Left renal cortex interstitium (tissue), 4 donors: ENCODE data around the gene ICE1. TPM values are rescaled to one million over a fixed set of nuclear protein-coding genes. Genes with fewer than 3 reads are reported as not detected.
"Not testable (repeated sequence)": the region's sequence is repeated elsewhere in the genome, so short reads cannot be mapped to it uniquely, and the experiment has no call there.

Experiments
- DNase-seq, 4 donors: peaks; one replicate each; pipeline ENCODE4 v3.0.0-alpha.2; 2013; ENCODE audit warnings: low read depth in 4 of 4, low spot score in 2 of 4, missing footprints in 1 of 4
- polyA plus RNA-seq, 4 donors: library from polyadenylated mRNA; unstranded; fragments of 120-200 nt; gene quantifications; one replicate each; pipeline ENCODE4 v1.2.1, GENCODE V29; 2013; ENCODE audit not compliant: insufficient read length in 4 of 4

Gene ICE1
- polyA plus RNA-seq, 4 donors, result 33.6 to 38.2 (median 36.8) TPM

GRCh38 chr5:5487585-5488360, 65.3 kb downstream of the ICE1 start:
- no peak for DNase-seq

GRCh38 chr5:5490774-5491347, 68.4 kb downstream of the ICE1 start:
- no peak for DNase-seq

- peak in 2 of 4 donors; percentile 19 to 45 for DNase-seq
Observed at GRCh38 chr5:5492087-5492933, 69.8 kb downstream of the ICE1 start.

- not testable (repeated sequence) for DNase-seq
Observed at GRCh38 chr5:5492934-5493271, 70.4 kb downstream of the ICE1 start.

GRCh38 chr5:5494489-5495402, 72.3 kb downstream of the ICE1 start:
- DNase-seq, result peak in 1 of 4 donors; percentile 23

GRCh38 chr5:5497152-5497788, 74.8 kb downstream of the ICE1 start:
- DNase-seq, result peak in 2 of 4 donors; percentile 31 to 52

- no peak for DNase-seq
Observed at GRCh38 chr5:5499442-5499841, 77.0 kb downstream of the ICE1 start.

- DNase-seq, result no peak
Observed at GRCh38 chr5:5504325-5504724, 81.8 kb downstream of the ICE1 start.

GRCh38 chr5:5505815-5506214, 83.3 kb downstream of the ICE1 start:
- no peak for DNase-seq

GRCh38 chr5:5508391-5508790, 85.9 kb downstream of the ICE1 start:
- DNase-seq, result no peak

- no peak for DNase-seq
Observed at GRCh38 chr5:5511904-5512416, 89.5 kb downstream of the ICE1 start.

GRCh38 chr5:5512543-5512942, 90.1 kb downstream of the ICE1 start:
- DNase-seq, result no peak

GRCh38 chr5:5520622-5521021, 98.1 kb downstream of the ICE1 start:
- not testable (repeated sequence) for DNase-seq

GRCh38 chr5:5521029-5521428, 98.6 kb downstream of the ICE1 start:
- no peak for DNase-seq

GRCh38 chr5:5521478-5521877, 99.0 kb downstream of the ICE1 start:
- DNase-seq, result no peak

- no peak for DNase-seq
Observed at GRCh38 chr5:5522336-5522735, 99.9 kb downstream of the ICE1 start.

GRCh38 chr5:5523066-5523505, 100.6 kb downstream of the ICE1 start:
- DNase-seq, result no peak

- DNase-seq, result no peak
Observed at GRCh38 chr5:5524327-5524726, 101.8 kb downstream of the ICE1 start.

GRCh38 chr5:5531371-5531770, 108.9 kb downstream of the ICE1 start:
- peak in 1 of 4 donors; percentile 3 for DNase-seq
